ENCODE data around the gene FMNL3. TPM values are rescaled to one million over a fixed set of nuclear protein-coding genes. Genes with fewer than 3 reads are reported as not detected.

The FMNL3 gene
- total RNA-seq, 1 experiment from 2014 or later = 3.5 TPM

GRCh38 chr12:49667325-49668090 lies 39.7 kb downstream of the FMNL3 start:
- Histone ChIP-seq H3K9ac (ENCODE audit: low read length) (no peak overlapping the region), H3K79me2 (ENCODE audit: insufficient read depth, low read length) (no peaks in the 10 kb centered on the region), H3K27ac (ENCODE audit: low read depth, low read length) (no peak overlapping the region), H3K36me3 (ENCODE audit: control insufficient read depth in 1 of 2, insufficient read depth in 2 of 2, low read length in 2 of 2) (no peaks in the 10 kb centered on the region), H2AFZ (ENCODE audit: low read depth, low read length, poor library complexity, severe bottlenecking) (no peak overlapping the region), H4K20me1 (ENCODE audit: insufficient read depth) (no peaks in the 10 kb centered on the region), H3K4me3 (replicated peaks in 1 of 2; ENCODE audit: low read depth in 1 of 2, low read length in 2 of 2) (no peak overlapping the region), H3K9me2 (ENCODE audit: insufficient read depth) (0 out of 2 replicates have a peak, but pooled peaks cover 2% of the 10 kb centered on the region), H3K9me3 (ENCODE audit: control insufficient read depth in 1 of 2, insufficient read depth in 1 of 2, low read depth in 1 of 2, low read length in 2 of 2) (no peaks in the 10 kb centered on the region), H3K27me3 (ENCODE audit: insufficient read depth, low read length) (no peaks in the 10 kb centered on the region), H3K4me1 (ENCODE audit: control insufficient read depth in 1 of 2, insufficient read depth in 2 of 2, low read length in 2 of 2) (peaks cover 0 to 11% of the 10 kb centered on the region in 2 experiments; a peak in 2 of 4 replicates), H3K4me2 (ENCODE audit: low read length) (no peak overlapping the region)
- no TSS peak for BruUV-seq (replicated peaks)
- CTCF ChIA-PET = no interaction called here
- POLR2A ChIA-PET = no interaction called here
- RAD21 ChIA-PET (ENCODE audit: low non-redundant PET in 1 of 2, low total read pairs in 2 of 2, uncharacterized antibody in 2 of 2, unreplicated experiment in 2 of 2) = no interaction called here
- ATAC-seq (no peak), DNase-seq (ENCODE audit: low read depth, low spot score) (no peak)
- no peak for TF ChIP-seq POLR2A (IDR thresholded peaks at IDR 0.05; ENCODE audit: borderline replicate concordance, extremely low read depth, insufficient read depth, insufficient read length)
- no peak for TF ChIP-seq CBX3 (IDR thresholded peaks at IDR 0.05; ENCODE audit: low read depth)
- TF ChIP-seq TCF7L2 (IDR thresholded peaks at IDR 0.05; ENCODE audit: borderline replicate concordance, extremely low read depth, insufficient read depth, insufficient read length) = no peak
- TF ChIP-seq, protein P1, sequence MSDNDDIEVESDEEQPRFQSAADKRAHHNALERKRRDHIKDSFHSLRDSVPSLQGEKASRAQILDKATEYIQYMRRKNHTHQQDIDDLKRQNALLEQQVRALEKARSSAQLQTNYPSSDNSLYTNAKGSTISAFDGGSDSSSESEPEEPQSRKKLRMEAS (IDR thresholded peaks at IDR 0.05) = no peak
- TF ChIP-seq, protein P2, sequence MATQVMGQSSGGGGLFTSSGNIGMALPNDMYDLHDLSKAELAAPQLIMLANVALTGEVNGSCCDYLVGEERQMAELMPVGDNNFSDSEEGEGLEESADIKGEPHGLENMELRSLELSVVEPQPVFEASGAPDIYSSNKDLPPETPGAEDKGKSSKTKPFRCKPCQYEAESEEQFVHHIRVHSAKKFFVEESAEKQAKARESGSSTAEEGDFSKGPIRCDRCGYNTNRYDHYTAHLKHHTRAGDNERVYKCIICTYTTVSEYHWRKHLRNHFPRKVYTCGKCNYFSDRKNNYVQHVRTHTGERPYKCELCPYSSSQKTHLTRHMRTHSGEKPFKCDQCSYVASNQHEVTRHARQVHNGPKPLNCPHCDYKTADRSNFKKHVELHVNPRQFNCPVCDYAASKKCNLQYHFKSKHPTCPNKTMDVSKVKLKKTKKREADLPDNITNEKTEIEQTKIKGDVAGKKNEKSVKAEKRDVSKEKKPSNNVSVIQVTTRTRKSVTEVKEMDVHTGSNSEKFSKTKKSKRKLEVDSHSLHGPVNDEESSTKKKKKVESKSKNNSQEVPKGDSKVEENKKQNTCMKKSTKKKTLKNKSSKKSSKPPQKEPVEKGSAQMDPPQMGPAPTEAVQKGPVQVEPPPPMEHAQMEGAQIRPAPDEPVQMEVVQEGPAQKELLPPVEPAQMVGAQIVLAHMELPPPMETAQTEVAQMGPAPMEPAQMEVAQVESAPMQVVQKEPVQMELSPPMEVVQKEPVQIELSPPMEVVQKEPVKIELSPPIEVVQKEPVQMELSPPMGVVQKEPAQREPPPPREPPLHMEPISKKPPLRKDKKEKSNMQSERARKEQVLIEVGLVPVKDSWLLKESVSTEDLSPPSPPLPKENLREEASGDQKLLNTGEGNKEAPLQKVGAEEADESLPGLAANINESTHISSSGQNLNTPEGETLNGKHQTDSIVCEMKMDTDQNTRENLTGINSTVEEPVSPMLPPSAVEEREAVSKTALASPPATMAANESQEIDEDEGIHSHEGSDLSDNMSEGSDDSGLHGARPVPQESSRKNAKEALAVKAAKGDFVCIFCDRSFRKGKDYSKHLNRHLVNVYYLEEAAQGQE (IDR thresholded peaks at IDR 0.05; ENCODE audit: low read depth) = no peak
- TF ChIP-seq SRF (IDR thresholded peaks at IDR 0.05; ENCODE audit: low read depth) = no peak
- TF ChIP-seq ELF1 (IDR thresholded peaks at IDR 0.05; ENCODE audit: borderline replicate concordance, low read depth) = no peak
- no peak for TF ChIP-seq ATF3 (IDR thresholded peaks at IDR 0.05)
- TF ChIP-seq YY1 (IDR thresholded peaks at IDR 0.05; ENCODE audit: extremely low read depth, insufficient replicate concordance, low read depth, low read length) = no peak
- no peak for TF ChIP-seq CEBPB (IDR thresholded peaks at IDR 0.05; ENCODE audit: low read depth)
- no peak for TF ChIP-seq ZBTB33 (IDR thresholded peaks at IDR 0.05; ENCODE audit: extremely low read depth, insufficient replicate concordance, low read length)
- TF ChIP-seq SIN3A (IDR thresholded peaks at IDR 0.05; ENCODE audit: low read depth) = no peak
- no peak for TF ChIP-seq RAD21 (IDR thresholded peaks at IDR 0.05; ENCODE audit: low read depth)
- no peak for TF ChIP-seq CTCF (IDR thresholded peaks at IDR 0.05 in 2 of 3, conservative IDR thresholded peaks at IDR 0.05 in 1 of 3; ENCODE audit: borderline replicate concordance in 1 of 3, insufficient read depth in 1 of 3, low read depth in 2 of 3, low read length in 2 of 3)
- no peak for TF ChIP-seq POLR2AphosphoS5 (IDR thresholded peaks at IDR 0.05; ENCODE audit: low read depth, low read length)
- no peak for TF ChIP-seq ZNF274 (IDR thresholded peaks at IDR 0.05; ENCODE audit: low read depth, low read length)
- TF ChIP-seq EZH2 (IDR thresholded peaks at IDR 0.05) = no peak
- no peak for TF ChIP-seq FOSL1 (IDR thresholded peaks at IDR 0.05; ENCODE audit: low read depth)
- intact Hi-C loops (cut with micrococcal nuclease) = no loop called here
